DMS79 (cell line): ENCODE data around the gene ZNF773.
"Not testable (repeated sequence)": the region's sequence is repeated elsewhere in the genome, so short reads cannot be mapped to it uniquely, and the experiment has no call there.

Source experiments
- DNase-seq: peaks from one replicate; lab custom pipeline; 2025; lab: John Stamatoyannopoulos, UW

The ZNF773 gene

DNA sequence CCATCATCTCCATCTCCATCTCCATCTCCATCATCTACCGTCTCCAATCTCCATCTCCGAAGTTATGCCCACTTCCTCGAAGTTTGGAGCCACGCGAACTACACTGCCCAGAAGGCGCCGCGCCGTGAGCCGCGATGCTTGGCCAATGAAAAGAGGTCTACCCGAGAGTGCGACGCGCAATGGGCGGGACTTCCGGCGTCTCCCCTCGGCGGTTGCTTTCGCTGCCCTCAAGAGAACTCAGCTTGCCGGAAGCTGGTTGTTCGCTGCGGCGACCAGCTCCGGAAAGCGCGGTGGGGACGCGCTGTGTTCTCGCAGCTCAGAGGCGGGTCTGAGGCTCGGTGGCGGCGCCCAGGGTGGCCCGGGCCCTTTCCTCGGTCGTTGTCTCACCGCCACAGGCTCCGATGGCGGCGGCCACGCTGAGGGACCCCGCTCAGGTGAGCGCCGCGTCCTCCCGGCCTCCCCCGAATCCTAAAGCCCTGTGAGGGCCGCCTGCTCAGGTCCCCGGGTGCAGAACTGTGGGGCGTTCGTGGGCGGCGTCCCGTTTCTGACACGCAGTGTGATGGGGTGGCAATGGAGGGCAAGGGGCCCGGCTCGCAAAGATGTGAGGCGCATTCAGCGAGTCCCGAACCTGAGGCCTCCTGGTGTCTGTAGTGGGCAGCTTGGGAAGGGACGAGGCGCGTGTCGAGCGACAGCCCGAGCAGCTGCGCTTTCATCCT, at the start of gene ZNF773:
Gene ZNF773 (plus strand): TSS at position 259 of the 716 bp plus-strand sequence. CDS start 143 bp downstream, at position 402.
- peak; percentile 84 for DNase-seq

DNA sequence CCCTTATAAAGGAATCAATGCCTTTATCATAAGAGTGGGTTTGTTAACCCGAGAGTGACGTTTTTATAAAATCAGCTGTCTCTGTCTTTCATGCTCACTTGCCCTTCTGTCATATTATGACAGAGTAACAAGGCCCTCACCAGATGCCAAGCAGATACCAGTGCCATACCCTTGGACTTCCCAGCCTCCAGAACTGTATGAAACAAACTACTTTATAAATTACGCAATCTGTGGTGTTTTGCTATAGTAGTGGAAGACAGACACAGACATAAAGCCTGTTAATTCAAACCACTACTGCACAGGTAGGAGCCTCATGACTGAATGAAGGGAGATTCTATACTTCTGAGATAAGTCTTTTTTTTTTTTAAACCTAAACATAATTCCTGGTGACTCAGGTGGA, 47.4 kb upstream of the ZNF773 start:
- no peak for DNase-seq

DNA sequence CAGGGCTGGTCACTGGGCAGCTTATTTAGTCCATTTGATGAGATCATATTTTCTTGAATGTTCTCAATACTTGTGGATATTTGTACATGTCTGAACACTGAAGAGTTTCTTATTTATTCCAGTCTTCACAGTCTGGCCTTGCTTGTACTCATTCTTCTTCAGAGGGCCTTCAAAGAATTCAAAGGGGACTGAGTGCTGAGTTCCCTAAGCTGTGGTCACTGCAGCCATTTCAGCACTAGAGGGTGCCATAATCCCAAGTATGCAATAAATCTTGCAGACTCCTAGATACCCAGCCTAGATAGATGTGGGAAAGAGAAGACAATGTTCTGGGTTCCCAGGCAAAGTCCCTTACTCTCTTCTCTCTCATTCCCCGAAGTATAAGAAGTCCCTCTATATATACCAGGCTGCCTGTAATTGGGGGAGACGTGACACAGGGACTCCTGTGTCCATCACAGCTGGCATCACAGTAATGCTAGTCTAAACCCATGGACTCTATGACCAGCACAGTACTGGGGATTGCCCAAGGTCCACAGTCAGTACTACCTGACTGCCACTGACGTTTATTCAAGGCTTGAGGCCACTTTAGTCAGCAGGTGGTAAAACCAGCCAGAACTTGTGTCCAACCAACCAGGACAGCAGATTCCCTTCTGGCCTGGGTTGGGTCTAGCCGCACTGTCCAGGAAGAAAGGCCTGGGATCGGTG, 33.9 kb upstream of the ZNF773 start:
- no peak for DNase-seq

DNA sequence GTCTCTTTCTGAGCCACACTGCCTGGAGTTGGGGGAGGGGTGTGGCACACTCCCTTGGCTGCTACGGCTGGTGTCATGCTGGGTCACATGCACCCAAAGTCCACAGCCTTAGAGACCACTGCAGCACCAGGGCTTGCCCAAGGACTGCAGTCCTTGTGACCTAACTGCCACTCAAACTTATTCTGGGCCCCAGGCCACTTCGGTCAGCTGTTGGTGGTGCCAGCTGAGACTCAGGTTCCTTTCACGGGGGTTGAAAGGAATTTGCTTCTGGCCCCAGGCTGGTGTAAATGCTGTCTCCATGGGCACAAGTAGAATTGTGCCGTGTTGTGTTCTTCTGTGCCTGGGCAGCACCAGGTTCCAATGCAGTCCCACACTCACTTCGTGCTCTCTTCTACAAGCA, 33.2 kb upstream of the ZNF773 start:
- no peak for DNase-seq

DNA sequence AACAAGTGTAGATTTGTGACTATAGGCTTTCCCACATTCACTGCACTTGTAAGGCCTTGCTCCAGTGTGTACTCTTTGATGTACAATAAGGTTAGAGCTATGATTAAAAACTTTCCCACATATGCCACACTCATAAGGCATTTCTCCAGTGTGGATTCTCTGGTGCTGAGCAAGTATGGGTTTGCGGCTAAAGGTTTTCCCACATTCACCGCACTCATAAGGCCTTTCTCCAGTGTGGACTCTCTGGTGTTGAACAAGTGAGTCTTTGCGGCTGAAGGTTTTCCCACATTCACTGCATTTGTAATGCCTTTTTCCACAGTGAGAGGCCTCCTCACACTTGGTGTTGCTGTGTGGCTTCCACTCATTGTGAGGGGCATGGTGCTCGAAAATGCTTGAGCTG, 26.1 kb upstream of the ZNF773 start:
- DNase-seq = no peak

DNA sequence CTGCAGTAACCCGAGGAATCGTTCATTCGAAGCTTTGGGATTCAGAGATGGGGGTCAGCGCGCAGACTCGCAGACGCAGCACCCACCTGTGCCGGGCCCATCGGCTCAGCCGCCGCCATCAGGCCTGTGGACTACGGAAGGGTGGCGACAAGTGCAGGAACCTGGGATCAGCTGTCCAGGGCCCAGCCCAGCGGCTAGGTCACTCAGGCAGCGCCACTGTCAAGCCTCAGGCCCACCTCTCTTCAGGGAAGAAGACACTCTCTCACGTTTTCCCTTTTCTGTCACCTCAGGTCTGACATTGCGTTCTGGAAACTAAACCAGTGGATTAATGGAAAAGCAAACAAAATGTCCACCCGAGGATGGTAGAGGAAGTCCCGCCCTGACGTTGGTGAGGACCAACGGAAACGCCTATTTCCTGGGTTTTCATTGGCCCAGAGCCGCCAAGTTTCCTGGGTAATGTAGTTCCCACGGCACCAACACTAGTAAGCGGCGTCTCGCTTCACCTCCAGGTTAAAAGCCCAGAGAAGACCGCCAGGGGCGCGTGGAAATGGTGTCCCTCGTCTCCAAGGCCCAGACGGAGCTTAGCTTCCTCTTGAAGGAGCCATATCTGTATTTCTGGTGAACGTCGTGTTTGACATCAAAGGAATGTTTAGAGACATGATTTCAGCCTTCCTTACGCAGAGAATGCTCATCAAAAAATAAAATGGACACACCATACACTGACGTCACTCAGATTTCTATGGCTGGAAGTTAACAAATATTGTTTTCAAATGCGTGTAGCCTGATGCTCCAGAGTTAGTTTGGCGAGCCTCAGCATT, 22.3 kb upstream of the ZNF773 start, which contains the start of gene ZNF772:
Gene ZNF772 (minus strand): TSS at position 376 of the 818 bp plus-strand sequence. CDS start 257 bp downstream, at position 119.
- peak; percentile 80 for DNase-seq

DNA sequence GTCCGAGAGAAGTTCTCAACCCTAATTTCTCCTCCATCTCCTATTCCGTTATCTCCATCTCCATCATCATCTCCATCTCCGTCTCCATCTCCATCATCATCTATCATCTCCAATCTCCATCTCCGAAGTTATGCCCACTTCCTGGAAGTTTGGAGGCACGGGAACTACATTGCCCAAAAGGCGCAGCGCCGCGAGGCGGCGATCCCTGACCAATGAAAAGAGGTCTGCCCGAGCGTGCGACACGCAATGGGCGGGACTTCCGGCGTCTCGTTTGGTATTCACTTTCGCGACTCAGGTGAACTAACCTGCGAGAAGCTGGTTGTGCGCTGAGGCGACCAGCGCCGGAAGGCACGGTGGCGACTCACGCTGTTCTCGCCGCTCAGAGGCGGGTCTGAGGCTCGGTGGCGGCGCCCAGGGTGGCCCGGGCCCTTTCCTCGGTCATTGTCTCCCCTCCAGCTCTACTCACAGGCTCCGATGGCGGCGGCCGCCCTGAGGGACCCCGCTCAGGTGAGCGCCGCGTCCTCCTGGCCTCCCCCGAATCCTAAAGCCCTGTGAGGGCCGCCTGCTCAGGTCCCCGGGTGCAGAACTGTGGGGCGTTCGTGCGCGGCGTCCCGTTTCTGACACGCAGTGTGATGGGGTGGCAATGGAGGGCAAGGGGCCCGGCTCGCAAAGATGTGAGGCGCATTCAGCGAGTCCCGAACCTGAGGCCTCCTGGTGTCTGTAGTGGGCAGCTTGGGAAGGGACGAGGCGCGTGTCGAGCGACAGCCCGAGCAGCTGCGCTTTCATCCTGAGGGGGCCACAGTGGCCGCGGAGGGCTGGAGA, 12.1 kb upstream of the ZNF773 start, which contains the start of gene ZNF419:
Gene ZNF419 (plus strand): TSS at position 274 of the 822 bp plus-strand sequence. CDS start 201 bp downstream, at position 475.
- peak; percentile 90 for DNase-seq

DNA sequence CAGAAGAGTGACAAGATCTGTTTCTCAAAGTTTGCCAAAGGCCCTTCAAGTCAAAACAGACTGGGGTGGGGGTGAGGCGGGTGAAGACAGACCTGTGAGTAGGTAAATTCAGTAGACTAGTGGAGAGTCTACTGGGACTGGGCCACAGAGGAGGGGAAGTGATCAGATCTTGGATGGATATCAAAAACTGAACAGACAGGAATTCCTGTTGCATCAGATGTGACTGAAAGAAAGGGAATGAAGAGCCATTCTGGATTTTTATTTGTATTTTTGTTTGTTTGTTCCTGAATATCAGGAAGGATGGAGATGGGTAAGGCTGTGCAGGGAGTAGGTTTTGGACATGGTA, 11.5 kb upstream of the ZNF773 start:
- DNase-seq = not testable (repeated sequence)

DNA sequence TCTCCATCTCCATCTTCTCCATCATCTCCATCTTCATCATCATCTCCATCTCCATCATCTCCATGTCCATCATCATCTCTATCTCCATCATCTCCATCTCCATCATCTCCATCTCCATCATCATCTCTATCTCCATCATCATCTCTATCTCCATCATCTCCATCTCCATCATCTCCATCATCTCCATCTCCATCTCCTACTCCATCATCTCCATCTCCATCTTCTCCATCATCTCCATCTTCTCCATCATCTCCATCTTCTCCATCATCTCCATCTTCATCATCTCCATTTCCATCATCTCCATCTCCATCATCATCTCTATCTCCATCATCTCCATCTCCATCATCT, 432 bp upstream of the ZNF773 start:
- DNase-seq = not testable (repeated sequence)

DNA sequence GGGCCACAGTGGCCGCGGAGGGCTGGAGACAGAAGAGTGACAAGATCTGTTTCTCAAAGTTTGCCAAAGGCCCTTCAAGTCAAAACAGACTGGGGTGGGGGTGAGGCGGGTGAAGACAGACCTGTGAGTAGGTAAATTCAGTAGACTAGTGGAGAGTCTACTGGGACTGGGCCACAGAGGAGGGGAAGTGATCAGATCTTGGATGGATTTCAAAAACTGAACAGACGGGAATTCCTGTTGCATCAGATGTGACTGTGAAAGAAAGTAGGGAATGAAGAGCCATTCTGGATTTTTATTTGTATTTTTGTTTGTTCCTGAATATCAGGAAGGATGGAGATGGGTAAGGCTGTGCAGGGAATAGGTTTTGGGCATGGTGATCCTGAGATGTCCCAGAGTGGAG, 662 bp downstream of the ZNF773 start:
- DNase-seq = not testable (repeated sequence)

DNA sequence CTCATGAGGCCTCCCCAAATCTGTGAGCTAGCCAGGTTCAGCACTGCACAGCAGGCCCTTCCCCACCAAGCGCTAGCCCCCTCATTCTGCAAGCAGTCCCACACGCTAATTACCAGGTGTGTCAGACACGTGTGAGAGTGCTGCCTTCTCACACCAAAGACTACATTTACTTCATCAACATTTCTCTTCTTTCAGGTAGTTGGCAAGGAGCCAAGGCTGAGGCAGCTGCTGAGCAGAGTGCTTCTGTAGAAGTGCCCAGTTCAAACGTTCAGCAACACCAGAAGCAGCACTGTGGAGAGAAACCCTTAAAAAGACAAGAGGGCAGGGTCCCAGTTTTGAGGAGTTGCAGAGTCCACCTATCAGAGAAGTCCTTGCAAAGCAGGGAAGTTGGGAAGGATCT, 6.4 kb downstream of the ZNF773 start:
- DNase-seq = no peak

DNA sequence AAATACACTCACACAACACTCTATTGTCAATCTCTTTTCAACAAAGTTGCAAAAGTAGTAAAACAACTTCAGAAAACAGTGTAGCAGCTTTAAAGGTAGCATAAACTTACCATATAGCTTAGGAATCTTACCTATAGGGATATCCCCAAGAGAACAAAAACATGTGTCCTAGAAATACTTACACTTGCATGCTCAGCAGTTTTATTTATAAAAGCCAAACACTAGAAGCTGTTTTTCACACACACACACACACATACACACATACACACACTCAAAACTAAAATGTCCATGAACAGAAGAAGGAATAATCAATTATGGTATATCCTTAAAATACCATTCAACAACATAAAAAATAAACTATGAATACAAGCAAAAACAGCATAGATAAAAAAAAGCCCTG, 11.7 kb downstream of the ZNF773 start:
- no peak for DNase-seq

DNA sequence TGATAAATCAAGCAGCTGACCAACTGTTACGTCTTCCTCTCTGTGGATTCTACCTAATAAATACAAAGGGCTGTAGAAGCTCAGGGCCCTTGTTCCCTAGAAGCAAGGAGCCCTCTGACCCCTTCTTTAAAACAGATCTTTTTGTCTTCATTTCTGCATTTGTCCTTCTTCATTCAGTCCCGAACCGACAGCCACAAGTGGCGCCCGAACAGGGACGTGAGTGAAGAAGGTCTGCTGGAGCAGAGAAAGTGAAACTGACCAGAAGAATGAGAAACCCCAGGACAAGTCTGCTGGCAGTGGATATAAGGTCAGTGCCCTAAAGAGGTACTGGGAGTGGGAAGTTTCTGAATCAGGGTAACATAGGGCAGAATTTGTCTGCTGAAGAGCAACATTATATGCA, 13.1 kb downstream of the ZNF773 start:
- no peak for DNase-seq

DNA sequence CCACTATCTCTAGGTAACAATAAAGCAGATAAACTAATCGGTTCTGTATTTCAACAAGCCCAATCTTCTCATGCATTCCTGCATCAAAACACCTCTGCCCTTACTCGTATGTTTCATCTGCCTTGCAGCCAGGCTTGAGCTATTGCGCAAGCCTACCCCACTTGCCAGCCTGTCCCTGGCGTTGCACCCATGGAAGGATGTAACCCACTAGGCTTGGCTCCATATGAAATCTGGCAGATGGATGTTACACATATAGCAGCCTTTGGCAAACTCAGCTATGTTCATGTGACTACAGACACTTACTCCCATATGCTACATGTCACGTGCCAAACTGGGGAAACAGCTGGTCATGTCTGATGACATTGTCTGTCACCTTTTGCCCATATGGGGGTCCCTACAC, 15.5 kb downstream of the ZNF773 start:
- no peak for DNase-seq

DNA sequence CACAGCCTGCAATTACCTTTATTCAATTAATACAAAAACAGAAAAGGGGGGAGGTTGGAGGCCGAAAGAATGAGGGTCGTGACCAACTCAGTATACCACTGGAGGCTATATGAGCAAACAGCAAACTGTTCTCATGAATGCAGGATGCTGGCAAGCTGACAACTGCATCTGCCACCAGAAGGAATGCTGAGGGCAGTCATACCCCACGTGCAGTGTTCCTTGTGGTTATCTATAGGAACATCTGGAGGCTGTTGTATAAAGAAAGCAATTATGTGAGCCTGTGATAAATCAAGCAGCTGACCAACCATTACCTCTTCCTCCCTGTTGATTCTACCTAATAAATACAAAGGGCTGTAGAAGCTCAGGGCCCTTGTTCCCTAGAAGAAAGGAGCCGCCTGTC, 18.3 kb downstream of the ZNF773 start:
- not testable (repeated sequence) for DNase-seq

DNA sequence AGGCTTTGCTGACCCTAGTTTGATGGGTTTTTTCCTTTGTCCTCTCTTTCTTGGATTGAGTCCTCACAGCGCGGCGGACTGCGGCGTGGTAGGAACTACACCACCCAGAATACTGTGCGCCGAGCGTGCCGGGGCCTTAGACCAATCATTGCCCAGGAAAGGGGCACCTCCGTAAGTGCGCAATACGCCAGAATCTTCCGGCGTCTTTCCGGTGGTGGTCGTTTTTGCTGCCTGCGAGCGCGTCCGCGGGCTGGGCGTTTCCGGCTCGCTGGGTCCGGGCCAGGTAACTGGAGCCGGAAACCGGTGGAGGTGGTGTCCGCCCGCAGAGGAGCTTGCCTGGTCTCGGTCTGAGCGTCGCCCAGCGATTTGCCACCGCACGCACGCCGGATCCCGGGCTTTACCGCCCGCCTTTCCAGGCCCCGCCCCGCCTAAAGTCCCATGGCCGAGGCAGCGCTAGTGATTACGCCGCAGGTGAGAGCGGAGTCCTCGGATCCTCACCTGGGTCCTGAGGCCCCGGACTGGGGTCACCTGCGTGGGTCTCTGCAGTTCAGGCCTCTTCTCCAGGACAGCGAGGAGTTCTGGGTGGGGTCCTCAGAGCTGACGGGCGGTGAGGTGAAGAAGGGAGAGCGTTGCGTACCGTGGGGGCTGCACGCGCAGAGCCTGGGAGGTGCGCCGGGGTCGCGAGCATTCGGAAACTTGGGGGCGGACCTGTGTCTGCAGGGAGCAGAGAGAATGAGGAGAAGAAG, 27.6 kb downstream of the ZNF773 start, which contains the start of gene ZNF549:
Gene ZNF549 (plus strand): TSS at position 221 of the 746 bp plus-strand sequence. CDS start 218 bp downstream, at position 439.
- peak; percentile 86 for DNase-seq

DNA sequence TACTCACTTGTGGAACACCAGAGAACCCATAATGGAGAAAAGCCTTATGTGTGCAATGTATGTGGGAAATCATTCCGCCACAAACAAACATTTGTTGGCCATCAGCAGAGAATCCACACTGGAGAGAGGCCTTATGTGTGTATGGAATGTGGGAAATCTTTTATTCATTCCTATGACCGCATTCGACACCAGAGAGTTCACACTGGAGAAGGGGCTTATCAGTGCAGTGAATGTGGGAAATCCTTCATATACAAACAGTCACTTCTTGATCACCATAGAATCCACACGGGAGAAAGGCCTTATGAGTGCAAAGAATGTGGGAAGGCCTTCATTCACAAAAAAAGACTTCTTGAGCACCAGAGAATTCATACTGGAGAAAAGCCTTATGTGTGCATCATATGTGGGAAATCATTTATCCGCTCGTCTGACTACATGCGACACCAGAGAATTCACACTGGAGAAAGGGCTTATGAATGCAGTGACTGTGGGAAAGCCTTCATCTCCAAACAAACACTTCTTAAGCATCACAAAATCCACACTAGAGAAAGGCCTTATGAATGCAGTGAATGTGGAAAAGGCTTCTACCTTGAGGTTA, 38.3 kb downstream of the ZNF773 start:
- no peak for DNase-seq

DNA sequence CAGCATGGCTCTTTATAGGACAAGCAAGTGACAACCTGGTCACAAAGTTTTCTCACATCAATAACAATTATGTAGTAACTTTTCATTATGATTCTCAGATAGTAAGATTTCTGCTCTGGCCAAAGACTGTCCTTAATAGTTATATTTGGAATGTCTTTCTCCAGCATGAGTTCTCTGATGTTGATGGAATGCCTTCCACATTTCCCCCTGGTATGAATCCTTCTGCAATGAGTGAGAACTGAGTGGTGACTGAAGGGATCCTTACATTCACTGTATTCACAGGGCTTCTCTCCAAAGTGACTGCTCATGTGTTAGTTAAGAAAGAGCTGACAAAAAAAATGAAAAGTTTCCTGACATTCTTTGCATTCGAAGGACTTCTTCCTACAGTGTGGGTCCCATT, 46.8 kb downstream of the ZNF773 start:
- no peak for DNase-seq

DNA sequence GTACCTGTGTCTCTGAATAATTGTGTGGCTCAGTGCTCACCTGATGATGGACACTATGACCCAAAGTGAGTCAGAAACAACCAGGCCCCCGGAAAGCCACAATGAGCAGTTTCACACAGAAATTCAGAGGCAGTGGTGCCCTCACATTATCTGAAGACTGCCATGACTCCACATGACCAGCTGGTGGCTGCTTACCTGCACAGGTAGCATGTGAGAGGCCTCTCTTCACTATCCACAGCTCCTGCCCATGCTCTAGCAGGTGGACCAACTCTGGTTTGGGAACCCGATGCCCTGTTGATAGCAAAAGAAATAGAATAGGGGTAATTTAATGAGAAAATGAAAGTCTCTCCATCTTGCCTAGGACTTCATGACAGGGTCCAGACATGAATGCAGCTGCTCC, 52.7 kb downstream of the ZNF773 start:
- DNase-seq = no peak

DNA sequence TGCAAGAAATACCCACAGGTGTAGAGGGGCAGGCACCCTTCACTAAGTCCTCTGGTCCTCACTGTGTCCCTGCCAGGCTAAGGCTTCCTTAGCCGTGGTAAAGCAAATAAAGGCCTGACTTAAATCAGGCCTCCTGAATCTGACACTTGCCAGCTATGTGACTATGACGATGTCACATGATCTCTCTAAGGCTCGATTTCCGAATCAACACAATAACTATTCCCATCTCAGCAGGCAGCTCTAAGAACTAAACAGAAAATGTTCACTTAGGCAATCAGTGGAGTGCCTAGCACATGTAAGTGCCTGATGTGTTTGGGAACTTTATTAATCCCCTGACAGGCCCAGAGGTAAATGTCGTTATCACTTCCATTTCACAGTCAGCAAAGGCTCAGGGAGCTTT, 57.9 kb downstream of the ZNF773 start:
- no peak for DNase-seq
